GM20431 (cell line): ENCODE measurements around the gene TSPAN9.

Experiments
- in situ Hi-C: fragments of 300-500 bp; cut with MseI, MboI; formaldehyde crosslinking; loops from one replicate; pipeline ENCODE4 v1.15.0; 2020; ENCODE audit warnings: low sequenced_read_pairs; ENCODE audit not compliant: unreplicated experiment

The TSPAN9 gene

GRCh38 chr12:3213768-3214167, 136.6 kb downstream of the TSPAN9 start:
- in situ Hi-C loops, result no loop called here

GRCh38 chr12:3214526-3215365, 137.6 kb downstream of the TSPAN9 start:
- in situ Hi-C loops, result no loop called here

GRCh38 chr12:3215410-3215975, 138.3 kb downstream of the TSPAN9 start:
- in situ Hi-C loops, result no loop called here

- in situ Hi-C loops, result no loop called here
Measured at GRCh38 chr12:3216097-3216496, 138.9 kb downstream of the TSPAN9 start.

- in situ Hi-C loops, result no loop called here
Measured at GRCh38 chr12:3216726-3217682, 139.8 kb downstream of the TSPAN9 start.

GRCh38 chr12:3217683-3218079, 140.5 kb downstream of the TSPAN9 start:
- in situ Hi-C loops, result no loop called here

- in situ Hi-C loops, result no loop called here
Measured at GRCh38 chr12:3218228-3219171, 141.3 kb downstream of the TSPAN9 start.

GRCh38 chr12:3219233-3219632, 142.1 kb downstream of the TSPAN9 start:
- in situ Hi-C loops, result no loop called here

- in situ Hi-C loops, result no loop called here
Measured at GRCh38 chr12:3220382-3221321, 143.5 kb downstream of the TSPAN9 start.

GRCh38 chr12:3222306-3222705, 145.1 kb downstream of the TSPAN9 start:
- in situ Hi-C loops, result no loop called here

- in situ Hi-C loops, result no loop called here
Measured at GRCh38 chr12:3222979-3223378, 145.8 kb downstream of the TSPAN9 start.

GRCh38 chr12:3223601-3224529, 146.7 kb downstream of the TSPAN9 start:
- in situ Hi-C loops, result no loop called here

GRCh38 chr12:3224530-3224903, 147.3 kb downstream of the TSPAN9 start:
- in situ Hi-C loops, result no loop called here

GRCh38 chr12:3225154-3225795, 148.1 kb downstream of the TSPAN9 start:
- in situ Hi-C loops, result no loop called here

- in situ Hi-C loops, result no loop called here
Measured at GRCh38 chr12:3225796-3226180, 148.6 kb downstream of the TSPAN9 start.

GRCh38 chr12:3226264-3226663, 149.1 kb downstream of the TSPAN9 start:
- in situ Hi-C loops, result no loop called here
